ENCODE data around the gene RASSF5.

DNA sequence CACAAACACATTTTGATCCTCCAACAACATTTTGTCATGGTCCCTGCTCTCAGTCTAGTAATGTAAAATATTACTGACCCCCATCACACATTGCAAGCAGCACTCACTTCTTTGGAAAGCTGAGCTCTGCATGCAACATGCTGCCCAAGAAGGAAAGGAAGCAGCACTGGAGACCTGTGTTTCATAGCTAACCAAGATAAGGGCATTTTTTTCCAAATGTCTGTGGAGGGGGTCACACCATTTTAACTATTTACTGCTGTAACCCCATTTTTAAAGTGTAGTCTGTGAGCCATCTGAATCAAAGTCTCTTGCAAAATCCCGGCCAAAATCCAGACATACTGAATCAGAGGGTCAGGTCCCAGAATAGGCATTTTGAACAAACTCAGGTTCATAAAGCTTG, 4.5 kb upstream of the RASSF5 start:
- TF ChIP-seq GATA2 (IDR thresholded peaks at IDR 0.05; ENCODE audit: low read depth, low read length) (no peak), GATA3 (IDR thresholded peaks at IDR 0.05; ENCODE audit: low read depth, low read length) (no peak)

All from SH-SY5Y (cell line).